Mucosa of rectum (tissue), 2 donors: ENCODE data around the gene OPTN.

Experiments used
- H3K27ac ChIP-seq, 2 donors: one replicate each; pipeline ENCODE4 v1.7.0; 2013; ENCODE audit warnings: inconsistent platforms in 2 of 2, low read depth in 2 of 2, low read length in 2 of 2
- H3K27me3 ChIP-seq, 2 donors: one replicate each; pipeline ENCODE4 v1.7.0; 2013; ENCODE audit warnings: low read length in 2 of 2; ENCODE audit not compliant: control insufficient read depth in 2 of 2, insufficient read depth in 2 of 2
- H3K36me3 ChIP-seq, 2 donors: one replicate each; pipeline ENCODE4 v1.7.0; 2013; ENCODE audit warnings: low read length in 2 of 2; ENCODE audit not compliant: control insufficient read depth in 2 of 2, insufficient read depth in 2 of 2
- H3K4me1 ChIP-seq, 2 donors: one replicate each; pipeline ENCODE4 v1.7.0; 2013; ENCODE audit warnings: low read length in 2 of 2, mild to moderate bottlenecking in 1 of 2; ENCODE audit not compliant: control insufficient read depth in 2 of 2, insufficient read depth in 2 of 2
- H3K4me3 ChIP-seq, 2 donors: one replicate each; pipeline ENCODE4 v1.7.0; 2013; ENCODE audit warnings: low read length in 2 of 2
- H3K9ac ChIP-seq, 2 donors: one replicate each; pipeline ENCODE4 v1.7.0; 2013; ENCODE audit warnings: low read length in 2 of 2, low read depth in 1 of 2, mild to moderate bottlenecking in 1 of 2
- H3K9me3 ChIP-seq, 2 donors: one replicate each; pipeline ENCODE4 v1.7.0; 2013; ENCODE audit warnings: low read length in 2 of 2; ENCODE audit not compliant: control insufficient read depth in 2 of 2
- donor health status: healthy.
- donor health status: Normal muscosa, but diverticular disease.

Gene OPTN

DNA sequence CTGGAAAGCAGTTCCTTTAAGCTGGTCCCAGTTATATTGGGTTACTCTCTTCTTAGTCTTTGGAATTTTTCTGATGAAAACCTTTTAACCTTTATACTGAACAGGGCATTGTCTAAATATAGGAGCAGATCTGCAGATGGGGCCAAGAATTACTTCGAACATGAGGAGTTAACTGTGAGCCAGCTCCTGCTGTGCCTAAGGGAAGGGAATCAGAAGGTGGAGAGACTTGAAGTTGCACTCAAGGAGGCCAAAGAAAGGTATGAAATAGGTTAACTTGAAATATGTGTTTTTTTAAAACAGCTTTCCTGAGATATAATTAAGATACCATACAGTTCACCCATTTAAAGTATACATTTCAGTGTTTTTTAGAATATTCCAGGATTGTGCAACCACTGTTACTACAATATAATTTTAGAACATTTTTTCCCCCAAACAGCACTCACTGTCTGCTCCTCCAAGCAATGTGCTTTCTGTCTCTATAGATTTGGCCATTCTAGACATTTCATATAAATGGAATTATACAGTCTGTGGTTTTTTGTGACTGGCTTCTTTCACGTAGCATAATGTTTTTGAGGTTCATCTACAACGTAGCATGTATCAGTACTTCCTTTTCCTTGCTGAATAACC lies 18.9 kb downstream of the OPTN start:
- H3K36me3 ChIP-seq, result peaks cover 48 to 60% of the 10 kb centered on the region in 2 donors
- H3K27ac ChIP-seq, result no peak overlapping the region

GRCh38 chr10:13120786-13121499 lies 21.0 kb downstream of the OPTN start:
- Histone ChIP-seq H3K9me3 (no peaks in the 10 kb centered on the region), H3K9ac (no peak overlapping the region), H3K4me3 (no peak overlapping the region), H3K36me3 (peaks cover 57 to 69% of the 10 kb centered on the region in 2 donors), H3K27ac (no peak overlapping the region), H3K27me3 (no peaks in the 10 kb centered on the region), H3K4me1 (peaks cover 6 to 9% of the 10 kb centered on the region in 2 donors)

More for the DNA sequence above, 18.9 kb downstream of the OPTN start:
- no peaks in the 10 kb centered on the region for H3K27me3 ChIP-seq
- peaks cover 7 to 13% of the 10 kb centered on the region in 2 donors for H3K4me1 ChIP-seq
- no peak overlapping the region for H3K4me3 ChIP-seq
- no peak overlapping the region for H3K9ac ChIP-seq
- H3K9me3 ChIP-seq, result no peaks in the 10 kb centered on the region

DNA sequence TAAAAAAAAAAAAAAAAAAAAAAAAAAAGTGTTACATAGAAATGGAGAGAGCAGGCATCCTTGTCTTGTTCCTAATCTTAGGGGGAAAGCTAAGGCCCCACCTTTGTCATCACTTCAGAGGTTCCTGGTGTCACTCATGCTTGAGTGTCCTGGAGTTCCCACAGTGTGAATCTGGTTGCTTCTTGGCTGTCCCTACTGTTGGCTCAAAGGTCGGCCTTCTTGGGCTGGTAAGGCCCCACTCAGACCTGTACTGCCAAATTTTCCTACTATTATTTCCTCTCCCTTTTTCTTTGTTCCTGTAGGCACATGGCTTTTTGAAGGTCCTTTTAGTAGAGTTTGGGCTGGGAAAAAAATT lies 21.5 kb downstream of the OPTN start:
- H3K36me3 ChIP-seq, result peaks cover 58 to 68% of the 10 kb centered on the region in 2 donors
- no peaks in the 10 kb centered on the region for H3K27me3 ChIP-seq
- peaks cover 2 to 4% of the 10 kb centered on the region in 2 donors for H3K4me1 ChIP-seq
- H3K4me3 ChIP-seq, result no peak overlapping the region
- no peaks in the 10 kb centered on the region for H3K9me3 ChIP-seq
- H3K9ac ChIP-seq, result no peak overlapping the region
- H3K27ac ChIP-seq, result no peak overlapping the region

DNA sequence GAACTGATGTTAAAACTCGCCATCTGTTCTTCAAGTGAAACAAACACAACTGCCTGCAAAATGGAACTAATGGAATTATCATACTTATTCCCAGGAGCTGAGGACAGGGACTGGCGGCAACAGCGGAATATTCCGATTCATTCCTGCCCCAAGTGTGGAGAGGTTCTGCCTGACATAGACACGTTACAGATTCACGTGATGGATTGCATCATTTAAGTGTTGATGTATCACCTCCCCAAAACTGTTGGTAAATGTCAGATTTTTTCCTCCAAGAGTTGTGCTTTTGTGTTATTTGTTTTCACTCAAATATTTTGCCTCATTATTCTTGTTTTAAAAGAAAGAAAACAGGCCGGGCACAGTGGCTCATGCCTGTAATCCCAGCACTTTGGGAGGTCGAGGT lies 36.7 kb downstream of the OPTN start:
- Histone ChIP-seq H3K4me1 (no peaks in the 10 kb centered on the region), H3K9me3 (no peaks in the 10 kb centered on the region), H3K9ac (no peak overlapping the region), H3K36me3 (peaks cover 55 to 64% of the 10 kb centered on the region in 2 donors), H3K27me3 (no peaks in the 10 kb centered on the region), H3K4me3 (no peak overlapping the region), H3K27ac (no peak overlapping the region)

DNA sequence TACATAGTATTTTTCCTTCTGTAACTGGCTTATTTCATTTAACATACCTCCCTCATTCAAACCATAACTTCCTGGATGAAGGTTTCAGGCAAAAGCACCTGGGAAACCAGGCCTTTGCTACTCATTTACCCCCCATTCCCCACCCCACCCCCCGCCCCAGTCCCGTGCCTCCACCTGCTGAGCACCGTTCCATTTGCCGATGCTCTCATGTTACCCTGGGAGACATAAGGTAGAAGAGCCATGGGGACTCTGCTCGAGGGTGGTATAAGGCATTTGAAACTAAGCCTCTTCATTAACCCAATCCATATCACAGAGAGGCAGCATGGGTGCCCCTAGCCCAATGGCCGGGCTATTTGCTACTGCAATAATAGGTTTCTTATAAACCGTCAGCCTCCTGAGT lies 39.2 kb downstream of the OPTN start:
- H3K9me3 ChIP-seq, result no peaks in the 10 kb centered on the region
- H3K4me3 ChIP-seq, result no peak overlapping the region
- no peak overlapping the region for H3K9ac ChIP-seq
- peaks cover 44 to 47% of the 10 kb centered on the region in 2 donors for H3K36me3 ChIP-seq
- H3K4me1 ChIP-seq, result no peaks in the 10 kb centered on the region
- no peak overlapping the region for H3K27ac ChIP-seq
- H3K27me3 ChIP-seq, result no peaks in the 10 kb centered on the region

GRCh38 chr10:13139676-13140075 lies 39.7 kb downstream of the OPTN start:
- no peak overlapping the region for H3K9ac ChIP-seq
- H3K36me3 ChIP-seq, result peaks cover 41 to 43% of the 10 kb centered on the region in 2 donors

GRCh38 chr10:13140627-13141190 lies 40.7 kb downstream of the OPTN start:
- no peaks in the 10 kb centered on the region for H3K27me3 ChIP-seq
- no peak overlapping the region for H3K9ac ChIP-seq
- no peak overlapping the region for H3K4me3 ChIP-seq
- no peak overlapping the region for H3K27ac ChIP-seq
- H3K36me3 ChIP-seq, result peaks cover 31 to 33% of the 10 kb centered on the region in 2 donors
- no peaks in the 10 kb centered on the region for H3K4me1 ChIP-seq
- no peaks in the 10 kb centered on the region for H3K9me3 ChIP-seq

More at GRCh38 chr10:13139676-13140075, 39.7 kb downstream of the OPTN start:
- Histone ChIP-seq H3K4me3 (no peak overlapping the region), H3K9me3 (no peaks in the 10 kb centered on the region), H3K4me1 (no peaks in the 10 kb centered on the region), H3K27ac (no peak overlapping the region), H3K27me3 (no peaks in the 10 kb centered on the region)

- peaks cover 11 to 20% of the 10 kb centered on the region in 2 donors for H3K36me3 ChIP-seq
- no peaks in the 10 kb centered on the region for H3K9me3 ChIP-seq
Observed at GRCh38 chr10:13143766-13144165, 43.8 kb downstream of the OPTN start.

GRCh38 chr10:13144814-13145213 lies 44.9 kb downstream of the OPTN start:
- no peak overlapping the region for H3K27ac ChIP-seq
- peaks cover 11 to 17% of the 10 kb centered on the region in 2 donors for H3K36me3 ChIP-seq
- no peaks in the 10 kb centered on the region for H3K9me3 ChIP-seq
- no peaks in the 10 kb centered on the region for H3K27me3 ChIP-seq
- H3K4me1 ChIP-seq, result no peaks in the 10 kb centered on the region
- no peak overlapping the region for H3K4me3 ChIP-seq
- no peak overlapping the region for H3K9ac ChIP-seq

More at GRCh38 chr10:13143766-13144165, 43.8 kb downstream of the OPTN start:
- H3K4me1 ChIP-seq, result no peaks in the 10 kb centered on the region
- no peak overlapping the region for H3K9ac ChIP-seq
- H3K27ac ChIP-seq, result no peak overlapping the region
- H3K4me3 ChIP-seq, result no peak overlapping the region
- no peaks in the 10 kb centered on the region for H3K27me3 ChIP-seq

DNA sequence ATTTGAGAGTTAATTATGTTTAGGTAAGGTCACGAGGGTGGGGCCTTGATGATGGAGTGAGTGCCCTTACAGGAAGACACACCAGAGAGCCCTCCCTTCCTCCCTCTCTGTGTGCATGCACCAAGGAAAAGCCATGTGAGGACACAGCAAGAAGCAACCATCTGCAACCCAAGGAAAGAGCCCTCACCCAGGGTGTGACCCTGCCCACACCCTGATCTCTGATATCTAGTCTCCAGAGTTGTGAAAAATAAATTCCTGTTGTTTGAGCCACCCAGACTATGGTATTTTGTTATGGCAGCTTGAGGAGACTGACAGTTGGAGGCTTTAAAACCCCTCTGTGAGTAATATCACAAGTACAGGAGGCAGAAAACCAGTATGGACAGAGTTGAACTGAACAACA lies 46.4 kb downstream of the OPTN start:
- Histone ChIP-seq H3K36me3 (peaks cover 6 to 8% of the 10 kb centered on the region in 2 donors), H3K27ac (no peak overlapping the region), H3K9me3 (no peaks in the 10 kb centered on the region), H3K9ac (no peak overlapping the region), H3K27me3 (no peaks in the 10 kb centered on the region), H3K4me1 (no peaks in the 10 kb centered on the region), H3K4me3 (no peak overlapping the region)
